Spleen (tissue), 11 donors: ENCODE data around the gene STEAP2. TPM values are rescaled to one million over a fixed set of nuclear protein-coding genes. Genes with fewer than 3 reads are reported as not detected.

Experiments
- DNase-seq: peaks from one replicate; pipeline ENCODE4 v3.0.0-alpha.2; 2020
- H3K27ac ChIP-seq, 8 donors: fragments of 200-600 bp; sonication (generic) in 7 of 8; 1 replicate in 4 of 8; 2 replicates in 4 of 8; pipeline versions ENCODE4 v1.5.0 to v1.8.0; 2016 to 2021; ENCODE audit warnings: inconsistent platforms in 4 of 8, mild to moderate bottlenecking in 4 of 8, moderate library complexity in 1 of 8
- H3K27me3 ChIP-seq, 7 donors: fragments of 200-600 bp; sonication (generic) in 6 of 7; replicated peaks in 1 of 7; 1 replicate in 4 of 7; 2 replicates in 3 of 7; pipeline versions ENCODE4 v1.5.0 to v1.8.0; 2016 to 2021; ENCODE audit warnings: inconsistent platforms in 3 of 7, mild to moderate bottlenecking in 1 of 7
- H3K36me3 ChIP-seq, 6 donors: fragments of 200-600 bp; sonication (generic) in 5 of 6; 1 replicate in 4 of 6; 2 replicates in 2 of 6; pipeline versions ENCODE4 v1.5.0 to v1.8.0; 2016 to 2021; ENCODE audit warnings: inconsistent platforms in 2 of 6
- H3K4me1 ChIP-seq, 6 donors: fragments of 200-600 bp; sonication (generic) in 5 of 6; 1 replicate in 3 of 6; 2 replicates in 3 of 6; pipeline versions ENCODE4 v1.5.0 to v1.8.0; 2016 to 2021; ENCODE audit warnings: inconsistent platforms in 3 of 6
- H3K4me3 ChIP-seq, 8 donors: fragments of 200-600 bp; sonication (generic) in 7 of 8; 1 replicate in 4 of 8; 2 replicates in 4 of 8; pipeline versions ENCODE4 v1.5.0 to v1.8.0; 2016 to 2021; ENCODE audit warnings: inconsistent platforms in 4 of 8, mild to moderate bottlenecking in 4 of 8, moderate library complexity in 2 of 8
- H3K9me3 ChIP-seq, 8 donors: fragments of 200-600 bp; sonication (generic) in 7 of 8; 1 replicate in 4 of 8; 2 replicates in 4 of 8; pipeline versions ENCODE4 v1.5.0 to v1.8.0; 2016 to 2021; ENCODE audit warnings: inconsistent platforms in 4 of 8
- CTCF ChIP-seq, 11 experiments: fragments of 200-600 bp in 7 of 11; fragments of 450-650 bp in 4 of 11; sonication (generic) in 4 of 11; IDR thresholded peaks in 8 of 11; conservative IDR thresholded peaks in 3 of 11; 1 replicate in 7 of 11; 2 replicates in 4 of 11; pipeline versions ENCODE4 v1.4.0 to v1.8.0; 2016 to 2021; ENCODE audit warnings: antibody characterized with exemption in 11 of 11, inconsistent platforms in 4 of 11, mild to moderate bottlenecking in 1 of 11
- POLR2A ChIP-seq, 3 donors: fragments of 450-650 bp; IDR thresholded peaks; one replicate each; pipeline ENCODE4 v1.5.1; 2017; ENCODE audit warnings: antibody characterized with exemption in 3 of 3, mild to moderate bottlenecking in 1 of 3
- POLR2AphosphoS5 ChIP-seq, 3 donors: sonication (generic); formaldehyde crosslinking; IDR thresholded peaks; one replicate each; pipeline ENCODE4 v1.5.1; 2017; ENCODE audit warnings: antibody characterized with exemption in 3 of 3
- WGBS, 5 donors: extraction: QIAGEN DNeasy Blood & Tissue Kit in 3 of 5; methylation state at CpG; one replicate each; pipeline versions ENCODE4 v1.1.5 to v1.1.7; 2013 to 2018; 5-methylcytosine and 5-hydroxymethylcytosine counted together
- intact Hi-C: fragments of 100-400 bp; cut with DNase I; formaldehyde crosslinking; loops from one replicate; pipeline ENCODE4 v1.15.0; 2023; ENCODE audit warnings: low total_unique reads
- polyA plus RNA-seq, 3 donors: library from polyadenylated mRNA; stranded (reverse); fragments of 200-250 nt; gene quantifications; one replicate each; pipeline ENCODE4 v1.2.1, GENCODE V29; 2013
- total RNA-seq, 7 donors: library from RNA; depleted of rRNA in 3 of 7; stranded (reverse); fragments of >200 nt in 3 of 7; fragmentation: NEBNext Ultra II Directional in 4 of 7; extraction: Animal tissue kit (Norgen Biotek cat#: 25700) in 4 of 7; gene quantifications; one replicate each; pipeline versions ENCODE4 v1.1.0 to v1.2.1, GENCODE V29; 2016 to 2021
- donor health status: healthy with polysubstance abuse.
- donor health status: DM: no; HTN: no; CAD: no; lungs with moderate emphysema.
- donor health status: DM: no; HTN: no; CAD: no.
- donor health status: Bipolar disorder and iron deficiency.
- donor health status: healthy.
- donor health status: DM: no; HTN: no; CAD: no.
- donor health status: DM: yes; HTN: yes; CAD: no.

Gene STEAP2
- total and polyA plus RNA-seq, 10 donors, result 0.65 to 15.8 (median 5.5) TPM

- peak within 1 kb of the TSS; percentile 69 to 95 (median 78) for H3K4me3 ChIP-seq
- peak; percentile 95 for DNase-seq
- H3K27ac ChIP-seq, result peak within 1 kb of the TSS; percentile 42 to 84 (median 69)
- H3K9me3 ChIP-seq, result no peaks in the 10 kb centered on the region
- intact Hi-C loops, result no loop called here
- H3K36me3 ChIP-seq, result no peaks in the 10 kb centered on the region
- H3K4me1 ChIP-seq, result peaks cover 3 to 22% (median 21%) of the 10 kb centered on the region in 6 donors
- WGBS, 5 donors, result 1 to 2% (median 1%) methylated on average over 26 to 59 of the region's 59 CpGs
- H3K27me3 ChIP-seq, result peaks cover 0 to 25% (median 0%) of the 10 kb centered on the region in 7 donors
- TF ChIP-seq POLR2AphosphoS5 (IDR thresholded peaks at IDR 0.05) (peak; percentile 69 to 87 (median 83)), CTCF (IDR thresholded peaks at IDR 0.05 in 8 of 11, conservative IDR thresholded peaks at IDR 0.05 in 3 of 11) (peak in 7 of 11 experiments; percentile 40 to 58 (median 51)), POLR2A (IDR thresholded peaks at IDR 0.05) (no peak)
These were observed 33.6 kb downstream of the STEAP2 start, which contains the start of gene CFAP69 for GRCh38 chr7:90244909-90245851. TSS of gene CFAP69 (plus strand) at chr7:90245174. CDS start at chr7:90245425, 251 bp downstream.

DNA sequence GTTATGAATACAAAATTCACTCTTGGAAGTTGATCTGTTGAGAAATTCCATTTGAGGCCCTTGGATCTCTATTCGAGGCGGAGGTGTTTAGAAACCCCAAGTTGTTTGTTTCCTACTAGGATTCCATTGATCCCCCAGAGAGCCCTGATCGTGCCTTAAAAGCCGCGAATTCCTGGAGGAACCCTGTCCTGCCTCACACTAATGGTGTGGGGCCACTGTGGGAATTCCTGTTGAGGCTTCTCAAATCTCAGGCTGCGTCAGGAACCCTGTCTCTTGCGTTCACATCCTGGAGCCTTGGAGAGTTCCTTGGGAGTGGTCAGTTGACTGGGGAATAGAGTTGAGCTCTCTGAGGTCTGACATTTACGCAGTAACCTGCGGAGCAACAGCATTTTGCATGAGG, 34.6 kb downstream of the STEAP2 start:
- intact Hi-C loops, result no loop called here
- no peaks in the 10 kb centered on the region for H3K9me3 ChIP-seq
- H3K27ac ChIP-seq, result peak overlapping the region in 7 of 8 donors; percentile 45 to 84 (median 71)
- peak in 2 of 3 donors; percentile 43 to 58 for TF ChIP-seq POLR2AphosphoS5 (IDR thresholded peaks at IDR 0.05)
- peak in 1 of 3 donors; percentile 71 for TF ChIP-seq POLR2A (IDR thresholded peaks at IDR 0.05)
- no peak for TF ChIP-seq CTCF (IDR thresholded peaks at IDR 0.05 in 8 of 11, conservative IDR thresholded peaks at IDR 0.05 in 3 of 11)
- H3K36me3 ChIP-seq, result no peaks in the 10 kb centered on the region
- peak overlapping the region in 6 of 8 donors; percentile 71 to 95 (median 78) for H3K4me3 ChIP-seq
- peaks cover 0 to 25% (median 0%) of the 10 kb centered on the region in 7 donors for H3K27me3 ChIP-seq
- DNase-seq, result no peak
- WGBS, 5 donors, result 19 to 35% (median 29%) methylated on average over 9 of the region's 9 CpGs
- peaks cover 3 to 22% (median 21%) of the 10 kb centered on the region in 6 donors for H3K4me1 ChIP-seq

DNA sequence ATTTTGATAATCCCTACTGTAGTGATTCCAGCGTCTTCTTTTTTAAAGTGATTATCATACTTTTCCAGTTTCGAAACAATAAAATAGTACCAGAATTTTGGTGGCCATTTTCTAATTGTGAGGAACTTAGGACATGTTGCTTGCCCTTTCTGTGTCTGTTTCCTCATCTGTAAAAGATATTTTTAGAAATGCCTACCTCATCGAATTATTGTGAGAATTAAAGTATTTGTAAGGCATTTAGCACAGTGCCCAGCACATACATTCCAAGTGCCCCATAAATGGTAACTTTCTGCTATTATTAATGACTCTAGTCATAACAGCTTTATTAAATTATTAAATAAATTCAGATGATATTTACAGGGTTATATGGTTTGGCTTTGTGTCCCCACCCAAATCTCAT, 37.2 kb downstream of the STEAP2 start:
- DNase-seq, result no peak
- no peak overlapping the region for H3K4me3 ChIP-seq
- H3K9me3 ChIP-seq, result no peaks in the 10 kb centered on the region
- TF ChIP-seq CTCF (IDR thresholded peaks at IDR 0.05 in 8 of 11, conservative IDR thresholded peaks at IDR 0.05 in 3 of 11) (no peak), POLR2A (IDR thresholded peaks at IDR 0.05) (no peak), POLR2AphosphoS5 (IDR thresholded peaks at IDR 0.05) (no peak)
- peaks cover 0 to 30% (median 0%) of the 10 kb centered on the region in 7 donors for H3K27me3 ChIP-seq
- WGBS, 5 donors, result 83 to 94% (median 89%) methylated on average over 3 of the region's 3 CpGs
- no peaks in the 10 kb centered on the region for H3K36me3 ChIP-seq
- intact Hi-C loops, result no loop called here
- no peak overlapping the region for H3K27ac ChIP-seq
- H3K4me1 ChIP-seq, result peaks cover 3 to 22% (median 21%) of the 10 kb centered on the region in 6 donors
